HCT116 (cell line): ENCODE measurements around the gene CSK. TPM values are rescaled to one million over a fixed set of nuclear protein-coding genes. Genes with fewer than 3 reads are reported as not detected.
A peak's percentile ranks its signal among the peaks of the same experiment; 100 is the strongest.

ENCODE experiments used
- ATAC-seq: fragments of 200-7000 bp; cut with Tn5 transposase; 2 replicates; pipeline ENCODE4 v1.9.1; 2020; ENCODE audit warnings: mild to moderate bottlenecking, moderate library complexity
- BruUV-seq: library from RNA; stranded (reverse); fragments of 400-500 nt; replicated peaks from 2 replicates; lab custom pipeline; 2021; lab: Mats Ljungman, UMichigan
- CTCF ChIA-PET: fragments of 300-600 bp; sonication (Branson Sonifier 250); formaldehyde crosslinking; loops from one replicate; lab custom pipeline; 2021; ENCODE audit warnings: antibody characterized with exemption; lab: Charles Lee
- POLR2A ChIA-PET: fragments of 300-600, 350-600 bp; sonication (Branson Sonifier 250); formaldehyde crosslinking; loops from one replicate; lab custom pipeline; 2021; ENCODE audit warnings: antibody characterized with exemption; lab: Charles Lee
- RAD21 ChIA-PET, 2 experiments: fragments of 300-600 bp; sonication (Branson Sonifier 250); formaldehyde crosslinking; loops; one replicate each; lab custom pipeline; 2023; ENCODE audit warnings: low total read pairs in 2 of 2; ENCODE audit not compliant: uncharacterized antibody in 2 of 2, unreplicated experiment in 2 of 2, low non-redundant PET in 1 of 2; lab: Charles Lee
- DNase-seq: peaks from one replicate; pipeline ENCODE4 v3.0.0-alpha.2; 2010; ENCODE audit warnings: low read depth, low spot score
- H2AFZ ChIP-seq: fragments of 200-600 bp; shearing (Covaris generic), sonication (generic); 2 replicates; pipeline ENCODE4 v1.6.1; 2017; ENCODE audit warnings: low read depth, mixed run types, mixed read lengths, antibody characterized with exemption, low read length; ENCODE audit not compliant: poor library complexity, severe bottlenecking
- H3K27ac ChIP-seq: 2 replicates; pipeline ENCODE4 v1.5.1; 2012; ENCODE audit warnings: low read depth, low read length
- H3K27me3 ChIP-seq: fragments of 200-600 bp; sonication (generic); 2 replicates; pipeline ENCODE4 v1.6.1; 2016; ENCODE audit warnings: mixed run types, low read length, mixed read lengths; ENCODE audit not compliant: insufficient read depth
- H3K36me3 ChIP-seq, 2 experiments: fragments of 200-500 bp in 1 of 2; fragments of 200-600 bp in 1 of 2; sonication (Bioruptor generic) in 1 of 2; sonication (generic) in 1 of 2; 2 replicates each; pipeline versions ENCODE4 v1.5.1 to v1.6.1; 2014 to 2016; ENCODE audit warnings: low read length in 2 of 2, inconsistent platforms in 1 of 2, mixed read lengths in 1 of 2, mixed run types in 1 of 2; ENCODE audit not compliant: insufficient read depth in 2 of 2, control insufficient read depth in 1 of 2
- H3K4me1 ChIP-seq, 2 experiments: fragments of 200-600 bp in 1 of 2; sonication (generic) in 1 of 2; 2 replicates each; pipeline versions ENCODE4 v1.5.1 to v1.6.1; 2012 to 2017; ENCODE audit warnings: low read length in 2 of 2, inconsistent platforms in 1 of 2, mild to moderate bottlenecking in 1 of 2, mixed read lengths in 1 of 2, mixed run types in 1 of 2, moderate library complexity in 1 of 2; ENCODE audit not compliant: insufficient read depth in 2 of 2, control insufficient read depth in 1 of 2
- H3K4me2 ChIP-seq: fragments of 200-600 bp; sonication (generic); 2 replicates; pipeline ENCODE4 v1.6.1; 2017; ENCODE audit warnings: mixed run types, low read length, mixed read lengths
- H3K4me3 ChIP-seq, 2 experiments: fragments of 200-600 bp in 1 of 2; sonication (generic) in 1 of 2; replicated peaks in 1 of 2; 2 replicates each; pipeline ENCODE4 v1.5.1; 2011 to 2016; ENCODE audit warnings: low read length in 2 of 2, control low read depth in 1 of 2, low read depth in 1 of 2, mild to moderate bottlenecking in 1 of 2, mixed read lengths in 1 of 2, mixed run types in 1 of 2
- H3K79me2 ChIP-seq: fragments of 200-600 bp; sonication (generic); 2 replicates; pipeline ENCODE4 v1.6.1; 2017; ENCODE audit warnings: mild to moderate bottlenecking, mixed run types, low read length, moderate library complexity, mixed read lengths; ENCODE audit not compliant: insufficient read depth
- H3K9ac ChIP-seq: fragments of 200-600 bp; sonication (generic); 2 replicates; pipeline ENCODE4 v1.6.1; 2016; ENCODE audit warnings: low read length, mixed read lengths
- H3K9me2 ChIP-seq: fragments of 200-600 bp; sonication (generic), shearing (Covaris generic); 2 replicates; pipeline ENCODE4 v1.6.1; 2017; ENCODE audit warnings: mixed run types, mild to moderate bottlenecking, moderate library complexity; ENCODE audit not compliant: insufficient read depth
- H3K9me3 ChIP-seq, 2 experiments: fragments of 200-500 bp in 1 of 2; fragments of 200-600 bp in 1 of 2; sonication (Bioruptor generic) in 1 of 2; sonication (generic) in 1 of 2; 2 replicates each; pipeline ENCODE4 v1.6.1; 2014 to 2017; ENCODE audit warnings: low read length in 2 of 2, mixed read lengths in 2 of 2, inconsistent platforms in 1 of 2, low read depth in 1 of 2, mild to moderate bottlenecking in 1 of 2, mixed run types in 1 of 2, moderate library complexity in 1 of 2; ENCODE audit not compliant: control insufficient read depth in 1 of 2, insufficient read depth in 1 of 2
- H4K20me1 ChIP-seq: fragments of 200-600 bp; sonication (generic), shearing (Covaris generic); 2 replicates; pipeline ENCODE4 v1.6.1; 2017; ENCODE audit warnings: mixed run types, mild to moderate bottlenecking, moderate library complexity; ENCODE audit not compliant: insufficient read depth
- CEBPB ChIP-seq: IDR thresholded peaks from 2 replicates; pipeline ENCODE4 v1.6.1; 2012; ENCODE audit warnings: low read depth
- POLR2AphosphoS5 ChIP-seq: IDR thresholded peaks from 2 replicates; pipeline ENCODE4 v1.6.1; 2011; ENCODE audit warnings: mild to moderate bottlenecking, low read depth, low read length, moderate library complexity
- RAD21 ChIP-seq: IDR thresholded peaks from 2 replicates; pipeline ENCODE4 v1.6.1; 2012; ENCODE audit warnings: low read depth, mild to moderate bottlenecking
- REST ChIP-seq: IDR thresholded peaks from 2 replicates; pipeline ENCODE4 v1.6.1; 2012; ENCODE audit warnings: low read depth
- SIN3A ChIP-seq: IDR thresholded peaks from 2 replicates; pipeline ENCODE4 v1.6.1; 2012; ENCODE audit warnings: low read depth
- SRF ChIP-seq: IDR thresholded peaks from 2 replicates; pipeline ENCODE4 v1.6.1; 2012; ENCODE audit warnings: low read depth
- intact Hi-C: fragments of 100-400 bp; cut with micrococcal nuclease; formaldehyde crosslinking; loops from 2 replicates; pipeline ENCODE4 v1.10.0; 2022
- total RNA-seq: library from RNA; stranded (reverse); gene quantifications from one replicate; pipeline ENCODE4 v1.2.1, GENCODE V29; 2021; ENCODE audit not compliant: unreplicated experiment
- TF ChIP-seq, protein P1 (sequence below), 3 experiments: fragments of 200-600 bp in 1 of 3; sonication (generic) in 1 of 3; IDR thresholded peaks in 2 of 3; conservative IDR thresholded peaks in 1 of 3; 2 replicates each; pipeline ENCODE4 v1.5.1; 2012 to 2017; ENCODE audit warnings: low read depth in 2 of 3, low read length in 2 of 3, antibody characterized with exemption in 1 of 3, borderline replicate concordance in 1 of 3, control low read depth in 1 of 3, mild to moderate bottlenecking in 1 of 3, mixed read lengths in 1 of 3, mixed run types in 1 of 3, moderate library complexity in 1 of 3; ENCODE audit not compliant: insufficient read depth in 1 of 3

The CSK gene
- total RNA-seq, 1 experiment from 2014 or later: 72.2 TPM

DNA sequence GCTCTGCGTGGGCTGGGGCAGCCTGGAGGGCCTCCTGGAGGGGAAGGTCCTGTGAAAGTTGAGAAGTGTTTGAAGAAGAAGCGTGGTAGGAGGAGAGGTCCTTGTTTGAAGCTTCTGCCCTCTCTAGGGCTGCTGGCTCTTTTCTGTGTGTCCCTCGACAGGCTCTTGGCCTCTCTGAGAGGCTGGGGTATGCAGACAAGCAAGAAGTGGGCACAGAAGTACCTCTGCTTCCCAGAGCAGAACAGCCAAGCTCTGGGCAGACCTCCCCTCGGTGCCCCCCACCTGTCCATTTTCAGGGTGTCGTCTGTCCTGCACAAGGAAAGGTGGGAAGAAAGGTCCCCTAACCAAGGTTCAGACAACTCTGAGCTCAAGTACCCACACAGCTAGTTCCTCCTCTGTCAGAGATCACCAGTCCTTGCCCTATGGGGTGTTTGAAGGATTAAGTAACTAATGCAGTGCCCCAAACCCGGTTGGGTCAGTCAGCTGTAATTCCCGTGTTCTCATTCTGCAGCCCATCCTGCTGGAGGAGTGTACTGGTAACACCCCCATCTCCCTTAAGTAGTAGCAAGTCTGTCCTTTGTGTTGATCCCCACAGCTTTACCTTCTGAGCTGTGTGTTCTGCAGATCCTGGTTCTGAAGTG is 6.3 kb downstream of the CSK start:
- Histone ChIP-seq H3K27me3 (no peaks in the 10 kb centered on the region), H2AFZ (no peak overlapping the region), H3K36me3 (peaks cover 0 to 5% of the 10 kb centered on the region in 2 experiments; a peak in 3 of 4 replicates), H3K9ac (no peak overlapping the region), H3K9me3 (no peaks in the 10 kb centered on the region), H4K20me1 (peaks cover 12% of the 10 kb centered on the region; the same call in 1 of the 2 replicates), H3K4me3 (no peak overlapping the region), H3K4me1 (peaks cover 20 to 39% of the 10 kb centered on the region in 2 experiments), H3K79me2 (peaks cover 97% of the 10 kb centered on the region), H3K27ac (no peak overlapping the region; the same call in 1 of the 2 replicates), H3K4me2 (no peak overlapping the region), H3K9me2 (no peaks in the 10 kb centered on the region)
- POLR2A ChIA-PET: no interaction called here
- intact Hi-C loops: loop anchor here (10.0 kb wide), 1 partner anchor 417 kb away; the partner anchor contains the start of gene C15orf39
- RAD21 ChIA-PET: no interaction called here
- ATAC-seq: no peak
- CTCF ChIA-PET: interaction anchor here (1.1 to 2.7 kb wide), 7 partner anchors 9 to 19 kb away, joined by 3 to 12 read pairs (median 4); no protein-coding TSS in a partner anchor
- BruUV-seq: no TSS peak
- TF ChIP-seq, protein P1, sequence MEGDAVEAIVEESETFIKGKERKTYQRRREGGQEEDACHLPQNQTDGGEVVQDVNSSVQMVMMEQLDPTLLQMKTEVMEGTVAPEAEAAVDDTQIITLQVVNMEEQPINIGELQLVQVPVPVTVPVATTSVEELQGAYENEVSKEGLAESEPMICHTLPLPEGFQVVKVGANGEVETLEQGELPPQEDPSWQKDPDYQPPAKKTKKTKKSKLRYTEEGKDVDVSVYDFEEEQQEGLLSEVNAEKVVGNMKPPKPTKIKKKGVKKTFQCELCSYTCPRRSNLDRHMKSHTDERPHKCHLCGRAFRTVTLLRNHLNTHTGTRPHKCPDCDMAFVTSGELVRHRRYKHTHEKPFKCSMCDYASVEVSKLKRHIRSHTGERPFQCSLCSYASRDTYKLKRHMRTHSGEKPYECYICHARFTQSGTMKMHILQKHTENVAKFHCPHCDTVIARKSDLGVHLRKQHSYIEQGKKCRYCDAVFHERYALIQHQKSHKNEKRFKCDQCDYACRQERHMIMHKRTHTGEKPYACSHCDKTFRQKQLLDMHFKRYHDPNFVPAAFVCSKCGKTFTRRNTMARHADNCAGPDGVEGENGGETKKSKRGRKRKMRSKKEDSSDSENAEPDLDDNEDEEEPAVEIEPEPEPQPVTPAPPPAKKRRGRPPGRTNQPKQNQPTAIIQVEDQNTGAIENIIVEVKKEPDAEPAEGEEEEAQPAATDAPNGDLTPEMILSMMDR (IDR thresholded peaks at IDR 0.05 in 2 of 3, conservative IDR thresholded peaks at IDR 0.05 in 1 of 3; ENCODE audit: borderline replicate concordance in 1 of 3, insufficient read depth in 1 of 3, low read depth in 2 of 3, low read length in 2 of 3): 0 out of 6 replicates have a peak, but pooled peaks of 1 of the 3 experiments have one; percentile 2
- no peak for TF ChIP-seq CEBPB
- DNase-seq: no peak

- H4K20me1 ChIP-seq: peaks cover 12% of the 10 kb centered on the region; the same call in 1 of the 2 replicates
- ChIA-PET POLR2A (no interaction called here), CTCF (interaction anchor here (1.0 to 2.7 kb wide), 6 partner anchors 8 to 20 kb away, joined by 3 to 12 read pairs (median 5); no protein-coding TSS in a partner anchor), RAD21 (no interaction called here)
- DNase-seq (no peak), ATAC-seq (no peak)
- H3K9ac ChIP-seq: no peak overlapping the region
- H3K36me3 ChIP-seq: peaks cover 0 to 5% of the 10 kb centered on the region in 2 experiments; a peak in 3 of 4 replicates
- TF ChIP-seq SIN3A (no peak), REST (no peak), POLR2AphosphoS5 (no peak), RAD21 (no peak), SRF (no peak)
- H2AFZ ChIP-seq: no peak overlapping the region
- H3K9me2 ChIP-seq: no peaks in the 10 kb centered on the region
- H3K4me1 ChIP-seq: peaks cover 15 to 34% of the 10 kb centered on the region in 2 experiments
- no peaks in the 10 kb centered on the region for H3K27me3 ChIP-seq
- H3K9me3 ChIP-seq: no peaks in the 10 kb centered on the region
- intact Hi-C loops: loop anchor here (10.0 kb wide), 1 partner anchor 416 kb away; the partner anchor contains the start of gene C15orf39
- peaks cover 97% of the 10 kb centered on the region for H3K79me2 ChIP-seq
- H3K4me3 ChIP-seq: no peak overlapping the region
- H3K4me2 ChIP-seq: peak overlapping the region; percentile 2; the same call in 1 of the 2 replicates
- BruUV-seq: no TSS peak
- no peak overlapping the region; the same call in 1 of the 2 replicates for H3K27ac ChIP-seq
These were observed 6.8 kb downstream of the CSK start for GRCh38 chr15:74788683-74789151.
